Body of pancreas (tissue), 4 donors: ENCODE data around the gene BMP8B.

Source experiments
- POLR2A ChIP-seq, 3 donors: fragments of 450-650 bp; IDR thresholded peaks; one replicate each; pipeline ENCODE4 v1.6.1; 2016; ENCODE audit warnings: antibody characterized with exemption in 3 of 3, mild to moderate bottlenecking in 2 of 3
- TF ChIP-seq, protein P1 (sequence below), 7 experiments: fragments of 450-650 bp in 4 of 7; fragments of 200-600 bp in 3 of 7; sonication (generic) in 3 of 7; IDR thresholded peaks; one replicate each; pipeline ENCODE4 v1.5.1; 2016 to 2019; ENCODE audit warnings: antibody characterized with exemption in 7 of 7

DNA sequence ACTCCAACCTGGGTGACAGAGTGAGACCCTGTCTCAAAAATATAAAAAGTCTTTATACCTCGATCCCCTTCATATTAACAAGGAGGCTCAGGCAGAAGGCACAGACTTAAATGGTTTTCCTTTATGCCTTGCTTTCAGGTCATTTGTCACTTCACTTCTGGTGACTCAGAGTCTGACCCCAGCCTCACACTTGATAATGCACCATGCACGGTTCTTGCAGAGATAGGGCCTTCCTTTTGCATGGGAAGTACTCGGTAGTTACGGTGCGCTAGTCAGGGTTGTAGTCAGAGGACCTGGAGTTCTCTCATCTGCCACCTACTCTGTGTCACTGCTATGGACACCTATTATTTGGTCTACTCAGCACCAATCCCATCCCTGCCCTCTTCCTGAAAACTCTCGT, 43.6 kb upstream of the BMP8B start:
- TF ChIP-seq, protein P1, sequence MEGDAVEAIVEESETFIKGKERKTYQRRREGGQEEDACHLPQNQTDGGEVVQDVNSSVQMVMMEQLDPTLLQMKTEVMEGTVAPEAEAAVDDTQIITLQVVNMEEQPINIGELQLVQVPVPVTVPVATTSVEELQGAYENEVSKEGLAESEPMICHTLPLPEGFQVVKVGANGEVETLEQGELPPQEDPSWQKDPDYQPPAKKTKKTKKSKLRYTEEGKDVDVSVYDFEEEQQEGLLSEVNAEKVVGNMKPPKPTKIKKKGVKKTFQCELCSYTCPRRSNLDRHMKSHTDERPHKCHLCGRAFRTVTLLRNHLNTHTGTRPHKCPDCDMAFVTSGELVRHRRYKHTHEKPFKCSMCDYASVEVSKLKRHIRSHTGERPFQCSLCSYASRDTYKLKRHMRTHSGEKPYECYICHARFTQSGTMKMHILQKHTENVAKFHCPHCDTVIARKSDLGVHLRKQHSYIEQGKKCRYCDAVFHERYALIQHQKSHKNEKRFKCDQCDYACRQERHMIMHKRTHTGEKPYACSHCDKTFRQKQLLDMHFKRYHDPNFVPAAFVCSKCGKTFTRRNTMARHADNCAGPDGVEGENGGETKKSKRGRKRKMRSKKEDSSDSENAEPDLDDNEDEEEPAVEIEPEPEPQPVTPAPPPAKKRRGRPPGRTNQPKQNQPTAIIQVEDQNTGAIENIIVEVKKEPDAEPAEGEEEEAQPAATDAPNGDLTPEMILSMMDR (IDR thresholded peaks at IDR 0.05) = no peak
- no peak for TF ChIP-seq POLR2A (IDR thresholded peaks at IDR 0.05)
